Brain pericyte (primary cell): ENCODE results near the gene TTBK1.
"Not testable (repeated sequence)": the region's sequence is repeated elsewhere in the genome, so short reads cannot be mapped to it uniquely, and the experiment has no call there.

Source experiments
- DNase-seq: peaks from one replicate; pipeline ENCODE4 v3.0.0-alpha.2; 2012; ENCODE audit warnings: low read depth, low spot score

Gene TTBK1

GRCh38 chr6:43287717-43288679, 44.7 kb downstream of the TTBK1 start:
- no peak for DNase-seq

- DNase-seq, result no peak
These were observed 47.1 kb downstream of the TTBK1 start for GRCh38 chr6:43290339-43290904.

- no peak for DNase-seq
These were observed 47.6 kb downstream of the TTBK1 start for GRCh38 chr6:43290905-43291355.

- DNase-seq, result no peak
These were observed 48.4 kb downstream of the TTBK1 start for GRCh38 chr6:43291708-43292107.

GRCh38 chr6:43292341-43292740, 49.1 kb downstream of the TTBK1 start:
- DNase-seq, result no peak

- DNase-seq, result no peak
These were observed 49.6 kb downstream of the TTBK1 start for GRCh38 chr6:43292763-43293318.

GRCh38 chr6:43293698-43294097, 50.4 kb downstream of the TTBK1 start:
- no peak for DNase-seq

- DNase-seq, result no peak
These were observed 51.3 kb downstream of the TTBK1 start for GRCh38 chr6:43294536-43294935.

GRCh38 chr6:43295456-43295855, 52.2 kb downstream of the TTBK1 start:
- no peak for DNase-seq

- DNase-seq, result no peak
These were observed 53.7 kb downstream of the TTBK1 start for GRCh38 chr6:43296780-43297497.

GRCh38 chr6:43297644-43298564, 54.6 kb downstream of the TTBK1 start, which contains the start of gene SLC22A7:
Gene SLC22A7 (plus strand): TSS chr6:43298260. CDS start chr6:43298359, 99 bp downstream.
- no peak for DNase-seq

GRCh38 chr6:43298565-43299337, 55.5 kb downstream of the TTBK1 start:
- DNase-seq, result no peak

GRCh38 chr6:43299338-43300293, 56.3 kb downstream of the TTBK1 start:
- no peak for DNase-seq

- no peak for DNase-seq
These were observed 58.0 kb downstream of the TTBK1 start for GRCh38 chr6:43301081-43301870.

GRCh38 chr6:43302126-43302525, 58.8 kb downstream of the TTBK1 start:
- no peak for DNase-seq

GRCh38 chr6:43303006-43303405, 59.7 kb downstream of the TTBK1 start:
- DNase-seq, result not testable (repeated sequence)

- no peak for DNase-seq
These were observed 60.6 kb downstream of the TTBK1 start for GRCh38 chr6:43303751-43304331.

- no peak for DNase-seq
These were observed 61.1 kb downstream of the TTBK1 start for GRCh38 chr6:43304361-43304760.
